Activated CD4-positive, alpha-beta T cell treated with anti-CD3 and anti-CD28 coated beads for 4 hours (primary cell): ENCODE measurements around the gene GALC.

Experiments
- DNase-seq, 2 donors: peaks; one replicate each; pipeline ENCODE4 v3.0.0-alpha.2; 2020

GALC gene

DNA sequence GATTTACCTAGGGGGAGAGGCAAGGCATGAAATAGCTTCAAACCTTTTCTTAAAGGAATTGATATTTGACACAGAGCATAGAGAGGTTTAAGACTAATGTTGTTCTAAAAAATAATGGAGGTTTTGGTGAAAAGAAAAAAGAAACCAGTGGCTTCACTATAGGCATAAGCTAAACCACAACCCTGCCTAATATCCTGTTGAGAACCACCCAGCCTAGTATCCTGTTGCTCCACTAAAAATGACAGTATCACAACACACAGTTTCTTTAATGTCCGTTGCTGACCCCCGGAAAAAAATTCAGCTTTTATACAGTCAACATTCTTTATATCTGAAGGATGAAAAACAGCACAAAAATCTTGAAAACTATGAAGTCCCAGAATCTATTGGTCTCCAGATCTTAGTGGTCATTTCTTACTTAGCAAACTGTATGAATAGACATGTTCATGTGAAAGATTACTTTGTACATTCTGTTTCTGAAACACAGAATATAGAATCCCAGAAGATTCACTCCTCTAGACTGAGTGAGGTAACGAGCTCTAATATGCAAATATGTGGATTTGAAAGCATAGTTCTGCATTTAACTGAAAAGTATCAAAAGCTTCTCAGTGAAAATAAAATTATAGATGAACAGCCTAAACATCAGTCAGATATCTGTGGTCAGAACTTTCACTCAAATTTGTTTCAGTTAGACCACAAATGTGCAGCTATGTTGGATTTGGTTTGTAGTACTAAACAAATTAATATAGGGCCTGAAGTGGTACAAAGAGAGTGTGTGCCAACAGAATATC is 40.5 kb downstream of the GALC start:
- no peak for DNase-seq

GRCh38 chr14:87944987-87945604 is 47.9 kb downstream of the GALC start:
- no peak for DNase-seq

- no peak for DNase-seq
Observed at GRCh38 chr14:87940894-87941293, 52.1 kb downstream of the GALC start.

GRCh38 chr14:87940382-87940781 is 52.6 kb downstream of the GALC start:
- DNase-seq, result no peak

GRCh38 chr14:87935886-87936285 is 57.1 kb downstream of the GALC start:
- no peak for DNase-seq

DNA sequence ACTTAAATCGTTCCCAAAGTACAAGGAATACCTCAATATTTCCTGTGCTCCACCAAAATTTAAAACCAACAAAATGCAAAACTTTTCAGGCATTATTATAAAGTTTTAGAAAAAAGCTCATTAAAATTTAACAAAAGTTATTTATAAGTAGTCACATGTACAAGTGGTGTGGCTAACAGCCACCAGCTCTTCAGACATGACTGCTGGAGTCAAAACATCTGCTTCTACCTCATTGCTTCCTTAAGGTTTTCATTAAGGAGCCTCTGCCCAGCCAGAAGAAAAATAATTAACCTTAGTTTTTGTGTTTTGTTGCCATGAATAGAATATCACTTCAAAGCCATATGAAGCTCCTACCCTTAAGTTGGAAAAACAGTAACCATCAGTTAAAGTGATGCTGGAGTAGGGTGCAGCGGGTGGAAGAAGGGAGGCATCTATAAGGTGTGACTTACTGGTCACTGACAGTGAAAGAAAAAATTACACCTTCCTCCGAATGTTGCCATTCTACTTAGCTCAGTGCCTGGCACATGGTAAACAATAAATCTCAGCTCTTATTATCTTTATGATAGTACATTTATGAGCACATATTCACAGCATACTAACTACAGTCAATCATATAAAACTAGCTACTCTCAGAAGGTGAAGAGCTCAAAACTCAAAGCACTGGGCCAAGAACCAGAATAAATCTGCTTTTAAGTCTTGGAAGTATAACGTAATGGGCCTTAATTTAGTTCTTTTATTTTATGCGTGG is 57.7 kb downstream of the GALC start:
- no peak for DNase-seq

- no peak for DNase-seq
Observed at GRCh38 chr14:87934185-87934584, 58.8 kb downstream of the GALC start.

DNA sequence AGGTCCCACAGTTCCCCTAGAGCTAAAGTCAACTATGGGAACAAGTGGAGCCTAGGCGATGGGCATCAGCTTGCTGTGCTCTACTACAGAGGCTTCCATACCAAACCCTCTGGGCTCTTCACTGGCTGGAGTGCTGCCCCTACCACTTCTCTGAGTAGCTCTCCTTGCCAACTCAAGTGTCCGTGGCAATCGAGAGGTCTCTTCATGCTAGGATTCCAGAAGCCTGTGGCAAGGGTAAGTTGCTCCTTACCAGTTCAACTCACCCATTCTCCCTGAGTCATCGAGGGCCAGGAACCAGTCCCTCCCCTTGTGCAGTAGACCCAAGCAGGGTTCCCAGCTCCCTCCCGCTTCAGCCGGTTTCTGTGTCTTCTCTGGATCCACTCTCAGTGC is 76.1 kb downstream of the GALC start:
- no peak for DNase-seq

DNA sequence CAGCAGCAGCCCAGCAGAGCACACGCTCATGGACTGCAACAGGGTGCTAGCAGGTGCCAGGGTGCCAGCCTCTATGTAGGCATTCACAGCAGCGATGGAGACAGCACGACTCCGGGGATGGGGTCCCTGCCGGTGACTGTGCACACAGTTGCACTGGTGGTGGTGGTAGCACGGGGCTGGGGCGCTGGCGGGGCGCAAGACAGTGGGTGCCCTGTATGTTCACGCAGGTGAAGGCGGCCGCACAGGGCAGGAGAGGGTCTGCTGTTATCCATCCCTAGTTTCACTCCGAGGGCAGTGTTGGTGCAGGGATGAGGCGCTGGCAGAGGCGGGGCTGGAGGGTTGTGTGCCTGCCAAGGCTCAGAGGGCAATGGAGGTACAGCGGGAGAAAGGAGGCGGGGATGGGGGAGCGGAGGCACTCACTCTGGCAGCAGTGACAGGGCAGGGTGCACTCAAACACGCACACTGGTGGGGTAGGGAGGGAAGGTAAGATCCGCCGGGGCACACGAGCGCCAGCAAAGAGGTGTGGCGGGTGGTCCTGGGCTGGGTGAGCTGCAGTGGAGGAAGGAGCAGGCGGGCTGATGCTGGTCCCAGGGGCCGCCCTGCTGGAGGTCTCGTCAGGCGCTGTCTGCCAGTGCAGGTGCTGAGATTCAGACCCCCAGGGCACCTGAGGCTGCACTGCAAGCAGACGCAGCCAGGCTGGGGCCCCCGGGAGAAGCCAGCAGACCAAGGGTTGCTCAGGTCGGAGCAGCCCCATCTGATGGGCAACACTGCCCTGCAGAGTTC is 76.7 kb downstream of the GALC start:
- no peak for DNase-seq

- DNase-seq, result no peak
Observed at GRCh38 chr14:87908550-87908949, 84.4 kb downstream of the GALC start.

GRCh38 chr14:87901652-87902051 is 91.3 kb downstream of the GALC start:
- no peak for DNase-seq

GRCh38 chr14:87901236-87901635 is 91.7 kb downstream of the GALC start:
- DNase-seq, result no peak

DNA sequence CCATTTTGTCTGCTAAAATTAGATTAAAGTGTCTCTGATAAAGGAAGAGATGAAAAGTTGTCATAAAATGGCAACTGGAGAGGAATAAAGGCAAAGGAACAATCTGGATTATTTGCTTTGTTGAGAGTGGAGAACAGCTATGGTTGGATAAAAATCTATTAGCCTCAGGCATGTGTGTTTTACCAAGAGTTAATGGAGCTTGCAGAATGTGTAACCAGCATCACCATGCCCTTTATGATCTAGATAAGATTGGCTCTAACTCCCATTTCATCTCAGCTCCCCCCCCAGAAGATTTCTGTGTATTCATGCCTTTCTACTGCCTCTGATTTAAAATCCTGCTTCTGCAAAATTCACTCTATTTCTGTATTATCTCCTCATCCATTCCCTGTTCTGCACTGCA is 93.8 kb downstream of the GALC start:
- DNase-seq, result no peak

DNA sequence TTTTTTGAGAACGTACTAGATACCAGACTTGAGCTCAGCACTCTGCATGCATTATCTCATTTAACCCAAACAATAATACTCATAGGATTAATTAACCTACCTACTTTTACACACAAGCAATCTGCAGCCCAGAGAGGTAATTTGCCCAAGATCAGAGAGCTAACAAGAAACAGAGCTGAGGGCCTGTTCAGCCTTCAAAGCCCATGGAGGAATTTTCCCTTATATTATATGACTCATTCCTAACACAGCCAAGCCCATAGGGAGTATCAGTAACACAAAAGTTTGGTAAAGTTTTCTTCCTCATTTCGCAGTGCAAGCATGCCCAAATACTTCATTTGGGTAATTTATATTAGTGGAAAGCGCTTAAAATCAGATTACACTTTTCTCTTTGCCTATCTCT is 94.7 kb downstream of the GALC start:
- DNase-seq, result no peak

DNA sequence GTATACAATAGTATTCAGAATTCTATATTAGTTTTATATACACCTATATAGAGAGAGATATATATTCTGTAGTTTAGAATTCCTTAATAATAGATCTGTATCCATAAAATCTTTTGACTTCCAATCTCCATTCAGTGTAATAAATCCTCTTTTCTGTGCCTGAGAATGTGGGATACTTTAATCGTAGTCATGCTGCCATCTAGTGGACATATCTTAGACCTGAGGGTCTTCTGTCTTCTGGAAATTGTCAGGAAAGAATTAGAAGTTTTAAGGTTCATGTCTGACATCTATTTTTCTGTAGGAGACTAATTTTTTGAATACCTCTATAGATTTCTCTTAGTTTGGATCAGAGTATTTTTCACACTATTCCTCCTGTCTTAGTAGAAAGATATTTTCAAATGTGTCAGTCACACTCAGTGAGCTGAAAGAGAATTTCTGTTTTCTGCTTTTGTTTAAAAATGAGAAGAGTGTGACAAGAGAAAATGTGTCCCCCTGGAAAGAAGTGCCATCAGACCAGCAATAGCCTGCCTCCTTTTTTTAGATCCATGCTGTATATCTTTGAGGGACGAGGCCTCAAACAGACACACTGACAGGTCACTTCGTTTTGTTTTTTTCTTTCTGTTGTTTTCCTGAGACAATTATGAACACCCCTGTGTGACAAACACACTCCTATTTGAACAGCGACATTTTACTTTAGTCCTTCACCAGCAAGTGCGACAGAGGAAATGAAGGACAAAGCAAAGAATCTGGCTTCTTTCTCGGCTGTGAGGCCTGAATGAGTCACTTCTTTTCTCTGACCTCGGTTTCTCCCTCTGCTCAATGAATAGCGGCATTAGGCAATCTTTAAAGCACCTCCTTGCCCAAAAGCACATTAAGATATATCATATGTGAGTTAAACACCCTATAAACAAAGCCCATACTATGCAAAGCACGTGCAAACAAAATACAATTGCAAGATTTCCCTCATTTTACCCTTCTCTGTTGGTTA is 96.3 kb downstream of the GALC start:
- DNase-seq, result no peak

DNA sequence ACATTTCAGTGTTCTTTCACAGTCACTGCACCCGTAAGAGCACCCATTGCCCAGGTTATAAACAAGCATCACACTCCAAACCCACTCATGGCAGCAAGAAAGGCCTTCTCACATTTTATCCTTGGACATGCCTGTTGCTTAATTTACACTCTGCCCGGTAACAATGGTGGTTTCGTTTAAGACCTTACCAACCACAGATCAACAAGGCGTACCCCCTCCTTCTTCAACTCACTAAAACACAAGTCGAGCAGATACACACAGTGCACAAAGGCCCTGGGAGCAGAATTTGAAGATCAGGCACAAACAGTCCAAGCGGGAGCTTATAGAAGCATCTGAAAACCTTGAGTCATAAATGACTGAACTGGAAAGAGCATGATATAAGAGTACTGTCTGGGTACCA is 98.1 kb downstream of the GALC start:
- no peak for DNase-seq

DNA sequence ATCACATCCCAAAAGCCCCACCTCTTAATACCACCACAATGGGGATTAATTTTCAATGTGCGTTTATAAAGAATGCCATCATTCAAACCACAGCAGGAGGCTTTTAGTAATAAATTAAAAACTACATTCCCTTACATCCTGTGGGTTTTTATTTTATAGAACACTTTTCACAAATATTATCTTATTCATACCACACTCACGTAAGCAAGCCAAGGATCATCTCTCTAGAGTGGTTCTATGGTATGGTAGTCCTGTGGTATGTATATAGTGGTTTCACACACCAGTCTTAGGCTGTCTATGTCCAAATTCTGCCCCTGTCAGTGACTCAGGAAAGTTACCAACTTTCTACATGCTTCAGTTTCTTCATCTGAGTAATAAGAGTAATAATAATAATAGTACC is 100.2 kb downstream of the GALC start:
- DNase-seq, result no peak

DNA sequence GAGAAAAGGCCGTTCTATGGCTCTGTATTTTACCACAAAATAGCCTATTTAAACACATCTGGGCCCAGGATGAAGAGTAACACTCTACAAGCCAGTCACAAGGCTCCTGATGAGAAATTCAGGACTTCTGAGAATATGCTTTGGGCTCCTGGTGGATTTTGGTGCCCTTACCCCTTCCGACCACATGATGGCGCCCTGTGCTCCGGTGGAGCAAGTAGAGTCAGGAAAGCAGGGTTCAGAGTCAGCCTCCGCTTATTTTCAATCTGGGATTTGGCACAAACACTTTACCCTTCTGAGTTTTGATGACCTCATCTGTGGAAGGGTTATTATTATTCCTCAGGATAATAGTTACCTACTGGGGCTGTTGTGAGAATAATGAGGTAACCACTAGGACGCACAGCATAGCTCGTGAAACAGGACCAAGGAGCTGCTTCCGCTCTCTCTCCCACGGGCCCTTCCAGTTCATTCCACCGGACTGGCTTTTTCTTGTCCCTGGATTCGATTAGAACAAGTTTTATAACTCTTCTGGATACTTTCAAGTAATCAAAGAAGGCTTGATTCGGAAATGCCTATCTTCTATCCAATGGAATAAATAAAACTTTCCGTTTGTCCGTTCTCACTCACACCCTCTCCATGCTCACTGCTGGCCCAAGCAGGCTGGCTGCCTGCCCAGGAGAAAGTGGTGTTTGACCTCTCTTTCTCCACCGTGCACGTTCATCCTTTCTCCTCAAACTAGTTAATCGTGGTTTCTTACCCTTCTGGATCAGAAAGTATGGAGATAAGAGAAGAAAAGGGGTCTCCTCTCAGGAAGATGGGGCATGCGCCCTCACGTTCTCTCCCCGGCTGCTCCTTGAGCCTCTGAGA is 104.6 kb downstream of the GALC start:
- DNase-seq, result no peak

GRCh38 chr14:87883750-87884149 is 109.2 kb downstream of the GALC start:
- DNase-seq, result no peak
